SK-N-SH treated with all-trans-retinoic acid at 6 μM for 48 hours (cell line): Measurements from ENCODE around the gene EHBP1.

Experiments
- ATAC-seq: fragments of 200-7000 bp; cut with Tn5 transposase; 3 replicates; pipeline ENCODE4 v1.9.1; 2020; ENCODE audit warnings: mild to moderate bottlenecking, moderate library complexity
- ARNTL ChIP-seq: fragments of 450-650 bp; formaldehyde crosslinking; IDR thresholded peaks from 2 replicates; pipeline ENCODE4 v1.5.0; 2020; ENCODE audit warnings: low read depth, mild to moderate bottlenecking, moderate library complexity, borderline replicate concordance
- BACH2 ChIP-seq: fragments of 250-450 bp; sonication (Bioruptor Pico); IDR thresholded peaks from 2 replicates; pipeline ENCODE4 v1.9.0; 2021; ENCODE audit warnings: mild to moderate bottlenecking, borderline replicate concordance
- CREB5 ChIP-seq: fragments of 250-450 bp; sonication (Bioruptor Pico); IDR thresholded peaks from 2 replicates; pipeline ENCODE4 v1.5.1; 2020; ENCODE audit warnings: low read depth, mild to moderate bottlenecking, moderate library complexity
- CSDC2 ChIP-seq: fragments of 250-450 bp; sonication (Bioruptor Pico); IDR thresholded peaks from 2 replicates; pipeline ENCODE4 v1.5.0; 2020; ENCODE audit warnings: mild to moderate bottlenecking, moderate library complexity
- ESRRG ChIP-seq: fragments of 250-450 bp; sonication (Bioruptor Pico); IDR thresholded peaks from 2 replicates; pipeline ENCODE4 v1.6.1; 2021; ENCODE audit warnings: mild to moderate bottlenecking
- GLIS3 ChIP-seq: fragments of 250-450 bp; sonication (Bioruptor Pico); IDR thresholded peaks from 2 replicates; pipeline ENCODE4 v1.5.0; 2020; ENCODE audit warnings: mild to moderate bottlenecking, moderate library complexity
- ISL1 ChIP-seq: fragments of 250-450 bp; sonication (Bioruptor Pico); IDR thresholded peaks from 2 replicates; pipeline ENCODE4 v2.1.2; 2022; ENCODE audit warnings: mild to moderate bottlenecking, moderate library complexity
- OSR1 ChIP-seq: fragments of 250-450 bp; sonication (Bioruptor Pico); IDR thresholded peaks from 2 replicates; pipeline ENCODE4 v1.8.0; 2022; ENCODE audit warnings: moderate library complexity, mild to moderate bottlenecking, inconsistent platforms
- PATZ1 ChIP-seq: fragments of 250-450 bp; sonication (Bioruptor Pico); IDR thresholded peaks from 2 replicates; pipeline ENCODE4 v1.8.0; 2020; ENCODE audit warnings: mild to moderate bottlenecking, moderate library complexity, borderline replicate concordance
- PPARA ChIP-seq: fragments of 250-450 bp; sonication (Bioruptor Pico); IDR thresholded peaks from 2 replicates; pipeline ENCODE4 v1.5.0; 2020; ENCODE audit warnings: mild to moderate bottlenecking, borderline replicate concordance
- RARB ChIP-seq: fragments of 250-450 bp; sonication (Bioruptor Pico); IDR thresholded peaks from 2 replicates; pipeline ENCODE4 v1.8.0; 2021; ENCODE audit warnings: mild to moderate bottlenecking, moderate library complexity
- SNAI2 ChIP-seq: fragments of 250-450 bp; sonication (Bioruptor Pico); IDR thresholded peaks from 2 replicates; pipeline ENCODE4 v1.5.0; 2020; ENCODE audit warnings: mild to moderate bottlenecking, moderate library complexity
- TCF4 ChIP-seq: fragments of 250-450 bp; sonication (Bioruptor Pico); IDR thresholded peaks from 2 replicates; pipeline ENCODE4 v1.8.0; 2021; ENCODE audit warnings: mild to moderate bottlenecking, moderate library complexity, borderline replicate concordance
- TOX ChIP-seq: fragments of 250-450 bp; sonication (Bioruptor Pico); IDR thresholded peaks from 2 replicates; pipeline ENCODE4 v1.8.0; 2021; ENCODE audit warnings: mild to moderate bottlenecking, moderate library complexity, borderline replicate concordance
- TSHZ2 ChIP-seq: fragments of 250-450 bp; sonication (Bioruptor Pico); IDR thresholded peaks from 2 replicates; pipeline ENCODE4 v1.5.0; 2020; ENCODE audit warnings: mild to moderate bottlenecking, moderate library complexity
- ZC3H10 ChIP-seq: fragments of 250-450 bp; sonication (Bioruptor Pico); IDR thresholded peaks from 2 replicates; pipeline ENCODE4 v1.5.1; 2021; ENCODE audit warnings: mild to moderate bottlenecking, moderate library complexity
- ZFP3 ChIP-seq: fragments of 250-450 bp; sonication (Bioruptor Pico); IDR thresholded peaks from 2 replicates; pipeline ENCODE4 v1.5.0; 2020; ENCODE audit warnings: mild to moderate bottlenecking, moderate library complexity
- ZFP30 ChIP-seq: fragments of 450-650 bp; formaldehyde crosslinking; IDR thresholded peaks from 2 replicates; pipeline ENCODE4 v1.5.0; 2022; ENCODE audit warnings: mild to moderate bottlenecking, moderate library complexity
- ZNF565 ChIP-seq: fragments of 450-650 bp; formaldehyde crosslinking; conservative IDR thresholded peaks from 2 replicates; pipeline ENCODE4 v1.5.0; 2020; ENCODE audit warnings: low read depth, mild to moderate bottlenecking, moderate library complexity
- ZNF70 ChIP-seq: fragments of 450-650 bp; formaldehyde crosslinking; IDR thresholded peaks from 2 replicates; pipeline ENCODE4 v1.5.0; 2020; ENCODE audit warnings: mild to moderate bottlenecking, moderate library complexity
- ZNF8 ChIP-seq: fragments of 450-650 bp; formaldehyde crosslinking; IDR thresholded peaks from 2 replicates; pipeline ENCODE4 v1.5.0; 2020; ENCODE audit warnings: mild to moderate bottlenecking, moderate library complexity
- TF ChIP-seq, protein P1 (sequence below): fragments of 250-450 bp; sonication (Bioruptor Pico); IDR thresholded peaks from 2 replicates; pipeline ENCODE4 v1.8.0; 2021; ENCODE audit warnings: low read depth, mild to moderate bottlenecking, moderate library complexity, borderline replicate concordance
- TF ChIP-seq, protein P2 (sequence below): fragments of 250-450 bp; sonication (Bioruptor Pico); IDR thresholded peaks from 2 replicates; pipeline ENCODE4 v1.5.1; 2021; ENCODE audit warnings: mild to moderate bottlenecking, moderate library complexity

Gene EHBP1

GRCh38 chr2:63035660-63036059 lies 330.1 kb downstream of the EHBP1 start:
- TF ChIP-seq, protein P1, sequence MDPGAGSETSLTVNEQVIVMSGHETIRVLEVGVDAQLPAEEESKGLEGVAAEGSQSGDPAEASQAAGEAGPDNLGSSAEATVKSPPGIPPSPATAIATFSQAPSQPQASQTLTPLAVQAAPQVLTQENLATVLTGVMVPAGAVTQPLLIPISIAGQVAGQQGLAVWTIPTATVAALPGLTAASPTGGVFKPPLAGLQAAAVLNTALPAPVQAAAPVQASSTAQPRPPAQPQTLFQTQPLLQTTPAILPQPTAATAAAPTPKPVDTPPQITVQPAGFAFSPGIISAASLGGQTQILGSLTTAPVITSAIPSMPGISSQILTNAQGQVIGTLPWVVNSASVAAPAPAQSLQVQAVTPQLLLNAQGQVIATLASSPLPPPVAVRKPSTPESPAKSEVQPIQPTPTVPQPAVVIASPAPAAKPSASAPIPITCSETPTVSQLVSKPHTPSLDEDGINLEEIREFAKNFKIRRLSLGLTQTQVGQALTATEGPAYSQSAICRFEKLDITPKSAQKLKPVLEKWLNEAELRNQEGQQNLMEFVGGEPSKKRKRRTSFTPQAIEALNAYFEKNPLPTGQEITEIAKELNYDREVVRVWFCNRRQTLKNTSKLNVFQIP (CRISPR knock-in tag): no peak
- TF ChIP-seq TOX: no peak
- no peak for TF ChIP-seq OSR1 (CRISPR knock-in tag)
- no peak for TF ChIP-seq ARNTL (CRISPR knock-in tag)
- TF ChIP-seq GLIS3 (CRISPR knock-in tag): no peak
- TF ChIP-seq RARB (CRISPR knock-in tag): no peak
- TF ChIP-seq, protein P2, sequence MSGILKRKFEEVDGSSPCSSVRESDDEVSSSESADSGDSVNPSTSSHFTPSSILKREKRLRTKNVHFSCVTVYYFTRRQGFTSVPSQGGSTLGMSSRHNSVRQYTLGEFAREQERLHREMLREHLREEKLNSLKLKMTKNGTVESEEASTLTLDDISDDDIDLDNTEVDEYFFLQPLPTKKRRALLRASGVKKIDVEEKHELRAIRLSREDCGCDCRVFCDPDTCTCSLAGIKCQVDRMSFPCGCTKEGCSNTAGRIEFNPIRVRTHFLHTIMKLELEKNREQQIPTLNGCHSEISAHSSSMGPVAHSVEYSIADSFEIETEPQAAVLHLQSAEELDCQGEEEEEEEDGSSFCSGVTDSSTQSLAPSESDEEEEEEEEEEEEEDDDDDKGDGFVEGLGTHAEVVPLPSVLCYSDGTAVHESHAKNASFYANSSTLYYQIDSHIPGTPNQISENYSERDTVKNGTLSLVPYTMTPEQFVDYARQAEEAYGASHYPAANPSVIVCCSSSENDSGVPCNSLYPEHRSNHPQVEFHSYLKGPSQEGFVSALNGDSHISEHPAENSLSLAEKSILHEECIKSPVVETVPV (CRISPR knock-in tag): no peak
- no peak for TF ChIP-seq ZNF70 (CRISPR knock-in tag)
- TF ChIP-seq CSDC2 (CRISPR knock-in tag): no peak
- TF ChIP-seq ZNF565 (CRISPR knock-in tag): no peak
- TF ChIP-seq ZFP3 (CRISPR knock-in tag): no peak
- TF ChIP-seq ZFP30 (CRISPR knock-in tag): no peak
- TF ChIP-seq SNAI2: no peak
- no peak for TF ChIP-seq ISL1 (CRISPR knock-in tag)
- no peak for TF ChIP-seq ZNF8 (CRISPR knock-in tag)
- TF ChIP-seq BACH2 (CRISPR knock-in tag): no peak
- no peak for TF ChIP-seq ESRRG (CRISPR knock-in tag)
- no peak for TF ChIP-seq TSHZ2 (CRISPR knock-in tag)
- no peak for TF ChIP-seq ZC3H10 (CRISPR knock-in tag)
- no peak for TF ChIP-seq PATZ1 (CRISPR knock-in tag)
- no peak for ATAC-seq

GRCh38 chr2:63038034-63038433 lies 332.5 kb downstream of the EHBP1 start:
- no peak for TF ChIP-seq CSDC2 (CRISPR knock-in tag)
- no peak for ATAC-seq

- no peak for ATAC-seq
- TF ChIP-seq ZNF565 (CRISPR knock-in tag) (no peak), ARNTL (CRISPR knock-in tag) (no peak), TSHZ2 (CRISPR knock-in tag) (no peak), ZFP30 (CRISPR knock-in tag) (no peak), CREB5 (no peak), ISL1 (CRISPR knock-in tag) (no peak), ESRRG (CRISPR knock-in tag) (no peak), PPARA (CRISPR knock-in tag) (no peak), TCF4 (CRISPR knock-in tag) (no peak), GLIS3 (CRISPR knock-in tag) (no peak), ZC3H10 (CRISPR knock-in tag) (no peak), ZFP3 (CRISPR knock-in tag) (no peak), RARB (CRISPR knock-in tag) (no peak), ZNF70 (CRISPR knock-in tag) (no peak)
- TF ChIP-seq, protein P2 (CRISPR knock-in tag): no peak
These were observed 335.1 kb downstream of the EHBP1 start for GRCh38 chr2:63040586-63040985.
